Testis (tissue), 3 donors: Measurements from ENCODE around the gene P2RX5. TPM values are rescaled to one million over a fixed set of nuclear protein-coding genes. Genes with fewer than 3 reads are reported as not detected.

Source experiments
- DNase-seq: peaks from one replicate; pipeline ENCODE4 v3.0.0-alpha.2; 2019
- H3K27ac ChIP-seq, 2 donors: fragments of 200-600 bp; sonication (generic); one replicate each; pipeline ENCODE4 v1.5.1; 2019
- H3K27me3 ChIP-seq: fragments of 200-600 bp; sonication (generic); one replicate; pipeline ENCODE4 v1.5.1; 2019
- H3K36me3 ChIP-seq: fragments of 200-600 bp; sonication (generic); one replicate; pipeline ENCODE4 v1.5.1; 2017; ENCODE audit warnings: low read depth; ENCODE audit errors: missing control alignments
- H3K4me1 ChIP-seq: fragments of 200-600 bp; sonication (generic); one replicate; pipeline ENCODE4 v1.5.1; 2019
- H3K4me3 ChIP-seq, 2 donors: fragments of 200-600 bp; sonication (generic); one replicate each; pipeline ENCODE4 v1.5.1; 2017 to 2019
- H3K9me3 ChIP-seq: fragments of 200-600 bp; sonication (generic); one replicate; pipeline ENCODE4 v1.5.1; 2017
- POLR2A ChIP-seq: fragments of 450-650 bp; IDR thresholded peaks from one replicate; pipeline ENCODE4 v1.6.1; 2017; ENCODE audit warnings: antibody characterized with exemption, mild to moderate bottlenecking, moderate library complexity
- WGBS, 2 donors: methylation state at CpG; one replicate each; pipeline ENCODE4 v1.1.5; 2018; 5-methylcytosine and 5-hydroxymethylcytosine counted together
- intact Hi-C: fragments of 100-400 bp; cut with DNase I; formaldehyde crosslinking; loops from one replicate; pipeline ENCODE4 v1.15.1; 2023; ENCODE audit warnings: low total_unique reads
- polyA plus RNA-seq: library from polyadenylated mRNA; stranded (reverse); fragments of 350-450 nt; fragmentation: Illumina TruSeq; extraction: RNeasy Lipid Tissue Mini Kit (QIAGEN cat#74804); gene quantifications from one replicate; pipeline ENCODE4 v1.2.3, GENCODE V29; 2014; ENCODE audit warnings: low read depth, low replicate concordance; ENCODE audit not compliant: insufficient read depth
- total RNA-seq, 2 donors: library from RNA; depleted of rRNA; stranded (reverse); fragments of >200 nt; gene quantifications; one replicate each; pipeline ENCODE4 v1.2.3, GENCODE V29; 2016
- TF ChIP-seq, protein P1 (sequence below), 3 experiments: fragments of 450-650 bp in 2 of 3; fragments of 200-600 bp in 1 of 3; sonication (generic) in 1 of 3; IDR thresholded peaks; one replicate each; pipeline ENCODE4 v1.5.1; 2016 to 2019; ENCODE audit warnings: antibody characterized with exemption in 3 of 3, mild to moderate bottlenecking in 2 of 3, moderate library complexity in 1 of 3

P2RX5 gene
- total and polyA plus RNA-seq, 3 donors from 2014 or later = 2.0 to 3.7 (median 3.0) TPM

DNA sequence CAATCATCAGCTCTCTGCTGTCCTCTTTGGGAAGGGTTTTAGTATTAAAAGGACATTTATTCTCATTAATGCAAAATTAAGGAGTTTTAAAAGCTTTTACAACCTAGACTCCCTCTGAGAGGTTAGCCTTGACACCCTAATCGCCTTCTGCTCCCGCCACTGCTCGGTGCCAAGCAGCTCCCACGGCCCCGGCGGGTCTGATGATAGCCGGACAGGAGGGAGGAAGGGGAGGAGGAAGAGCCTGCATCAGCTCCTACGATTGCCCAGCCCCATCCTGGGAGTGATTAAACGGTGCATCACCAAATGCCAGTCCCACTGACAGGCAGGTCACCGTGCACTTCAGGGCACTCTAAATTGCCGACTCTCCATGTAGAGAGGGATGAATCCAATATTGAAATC, 68.2 kb downstream of the P2RX5 start:
- WGBS, 2 donors = 40 to 57% methylated on average over 11 of the region's 11 CpGs

DNA sequence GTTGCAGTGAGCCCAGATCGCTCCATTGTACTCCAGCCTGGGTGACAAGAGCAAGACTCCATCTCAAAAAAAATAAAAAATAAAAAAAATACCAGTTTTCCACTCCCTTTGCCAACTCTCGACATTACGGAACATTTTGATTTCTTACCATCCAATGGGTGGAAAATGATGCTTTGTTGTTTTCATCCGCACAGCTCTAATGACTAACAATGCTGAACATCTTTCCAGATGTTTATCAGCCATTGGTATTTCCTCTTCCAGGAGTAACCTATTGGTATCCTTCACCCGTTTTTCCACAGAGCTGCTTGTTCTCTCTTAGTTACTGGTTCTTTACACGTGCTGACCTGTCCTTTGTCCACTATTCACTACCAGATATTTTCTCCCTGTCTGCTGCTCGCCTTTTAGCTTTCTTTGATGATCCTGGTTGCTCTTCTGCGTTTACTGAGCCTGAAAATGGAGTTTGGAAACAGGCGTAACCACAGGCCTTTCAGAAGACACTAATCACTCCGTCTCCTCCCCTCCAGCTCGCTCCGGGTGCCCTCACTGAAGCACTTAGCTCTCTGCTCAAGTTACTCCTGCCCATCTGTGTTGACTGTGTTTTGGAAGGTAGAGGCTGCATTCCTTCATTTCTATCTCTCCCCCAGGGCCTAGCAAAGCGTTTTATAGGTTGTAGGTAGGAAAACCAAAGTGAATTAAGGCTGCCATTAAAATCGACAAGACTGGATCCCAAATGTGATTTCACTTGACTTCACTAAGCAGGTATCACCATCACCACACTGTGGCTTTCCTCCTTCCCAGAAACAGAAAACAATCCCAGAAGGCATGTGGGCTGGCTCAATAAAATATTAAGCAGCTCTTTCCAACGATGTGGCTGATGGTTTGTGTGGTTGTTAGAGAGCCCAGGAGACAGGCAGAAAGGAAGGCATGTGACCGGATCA, 68.9 kb downstream of the P2RX5 start:
- Histone ChIP-seq H3K27ac (peak overlapping the region in 1 of 2 donors; percentile 36), H3K36me3 (no peaks in the 10 kb centered on the region), H3K9me3 (no peaks in the 10 kb centered on the region), H3K27me3 (no peaks in the 10 kb centered on the region), H3K4me3 (no peak overlapping the region), H3K4me1 (peaks cover 19% of the 10 kb centered on the region)
- WGBS, 2 donors = 62 to 68% methylated on average over 16 of the region's 16 CpGs
- TF ChIP-seq, protein P1, sequence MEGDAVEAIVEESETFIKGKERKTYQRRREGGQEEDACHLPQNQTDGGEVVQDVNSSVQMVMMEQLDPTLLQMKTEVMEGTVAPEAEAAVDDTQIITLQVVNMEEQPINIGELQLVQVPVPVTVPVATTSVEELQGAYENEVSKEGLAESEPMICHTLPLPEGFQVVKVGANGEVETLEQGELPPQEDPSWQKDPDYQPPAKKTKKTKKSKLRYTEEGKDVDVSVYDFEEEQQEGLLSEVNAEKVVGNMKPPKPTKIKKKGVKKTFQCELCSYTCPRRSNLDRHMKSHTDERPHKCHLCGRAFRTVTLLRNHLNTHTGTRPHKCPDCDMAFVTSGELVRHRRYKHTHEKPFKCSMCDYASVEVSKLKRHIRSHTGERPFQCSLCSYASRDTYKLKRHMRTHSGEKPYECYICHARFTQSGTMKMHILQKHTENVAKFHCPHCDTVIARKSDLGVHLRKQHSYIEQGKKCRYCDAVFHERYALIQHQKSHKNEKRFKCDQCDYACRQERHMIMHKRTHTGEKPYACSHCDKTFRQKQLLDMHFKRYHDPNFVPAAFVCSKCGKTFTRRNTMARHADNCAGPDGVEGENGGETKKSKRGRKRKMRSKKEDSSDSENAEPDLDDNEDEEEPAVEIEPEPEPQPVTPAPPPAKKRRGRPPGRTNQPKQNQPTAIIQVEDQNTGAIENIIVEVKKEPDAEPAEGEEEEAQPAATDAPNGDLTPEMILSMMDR (IDR thresholded peaks at IDR 0.05) = no peak
- no peak for TF ChIP-seq POLR2A
- no peak for DNase-seq
- intact Hi-C loops = no loop called here

More for the DNA sequence above, 68.2 kb downstream of the P2RX5 start:
- Histone ChIP-seq H3K27ac (peak overlapping the region in 1 of 2 donors; percentile 36), H3K9me3 (no peaks in the 10 kb centered on the region), H3K36me3 (no peaks in the 10 kb centered on the region), H3K4me3 (no peak overlapping the region), H3K4me1 (peaks cover 19% of the 10 kb centered on the region), H3K27me3 (no peaks in the 10 kb centered on the region)
- intact Hi-C loops = no loop called here
- no peak for TF ChIP-seq POLR2A
- TF ChIP-seq, protein P1 (IDR thresholded peaks at IDR 0.05) = no peak
- DNase-seq = peak; percentile 69

Other genes with a start within 250 kb of the P2RX5 start
- 100 to 1,000 TPM; 100 to 114 TPM for gene SPATA22, start 224.3 kb downstream of the P2RX5 start, total RNA-seq
- 368 TPM for gene SPATA22, start 224.3 kb downstream of the P2RX5 start, polyA plus RNA-seq
- gene ASPA, start 220.2 kb downstream of the P2RX5 start, total RNA-seq = 1 to 10 TPM; 5.0 to 6.1 TPM
- 16.1 TPM for gene ASPA, start 220.2 kb downstream of the P2RX5 start, polyA plus RNA-seq
- gene TRPV3, start 138.3 kb downstream of the P2RX5 start, total RNA-seq = 10 to 100 TPM; 19.8 to 37.2 TPM
- gene TRPV3, start 138.3 kb downstream of the P2RX5 start, polyA plus RNA-seq = 6.6 TPM
- gene TRPV1, start 86.7 kb downstream of the P2RX5 start, total RNA-seq = 10 to 100 TPM; 11.4 to 11.5 TPM
- gene TRPV1, start 86.7 kb downstream of the P2RX5 start, polyA plus RNA-seq = 5.1 TPM
- 10 to 100 TPM; 23.6 to 33.8 TPM for gene SHPK, start 59.9 kb downstream of the P2RX5 start, total RNA-seq
- 9.0 TPM for gene SHPK, start 59.9 kb downstream of the P2RX5 start, polyA plus RNA-seq
- gene CTNS, start 59.4 kb downstream of the P2RX5 start, total RNA-seq = 10 to 100 TPM; 43.8 to 57.3 TPM
- 50.4 TPM for gene CTNS, start 59.4 kb downstream of the P2RX5 start, polyA plus RNA-seq
- 100 to 1,000 TPM; 150 to 212 TPM for gene TAX1BP3, start 27.6 kb downstream of the P2RX5 start, total RNA-seq
- gene TAX1BP3, start 27.6 kb downstream of the P2RX5 start, polyA plus RNA-seq = 93.6 TPM
- gene EMC6, start 27.3 kb downstream of the P2RX5 start, total RNA-seq = 10 to 100 TPM; 39.0 to 46.5 TPM
- gene EMC6, start 27.3 kb downstream of the P2RX5 start, polyA plus RNA-seq = 74.1 TPM
- gene HASPIN, start 27.7 kb upstream of the P2RX5 start, total RNA-seq = 10 to 100 TPM; 14.9 to 16.7 TPM
- gene HASPIN, start 27.7 kb upstream of the P2RX5 start, polyA plus RNA-seq = 20.5 TPM
- 10 to 100 TPM; 13.1 to 16.1 TPM for gene ITGAE, start 105.0 kb upstream of the P2RX5 start, total RNA-seq
- gene ITGAE, start 105.0 kb upstream of the P2RX5 start, polyA plus RNA-seq = 46.7 TPM
- gene NCBP3, start 150.1 kb upstream of the P2RX5 start, total RNA-seq = 10 to 100 TPM; 37.2 to 37.7 TPM
- 61.6 TPM for gene NCBP3, start 150.1 kb upstream of the P2RX5 start, polyA plus RNA-seq
- gene CAMKK1, start 196.9 kb upstream of the P2RX5 start, total RNA-seq = 10 to 100 TPM; 19.7 to 21.6 TPM
- gene CAMKK1, start 196.9 kb upstream of the P2RX5 start, polyA plus RNA-seq = 18.5 TPM
- 10 to 100 TPM in 1 of 2 donors, 1 to 10 TPM in 1; 5.0 to 15.2 TPM for gene P2RX1, start 220.3 kb upstream of the P2RX5 start, total RNA-seq
- 2.5 TPM for gene P2RX1, start 220.3 kb upstream of the P2RX5 start, polyA plus RNA-seq